ENCODE measurements around the gene GBA2.
A peak's percentile ranks its signal among the peaks of the same experiment; 100 is the strongest.

The GBA2 gene

GRCh38 chr9:35738924-35739323, 10.1 kb downstream of the GBA2 start:
- no peak for DNase-seq (ENCODE audit: low read depth in 2 of 2)

GRCh38 chr9:35738186-35738585, 10.8 kb downstream of the GBA2 start:
- no peak for DNase-seq (ENCODE audit: low read depth in 2 of 2)

DNA sequence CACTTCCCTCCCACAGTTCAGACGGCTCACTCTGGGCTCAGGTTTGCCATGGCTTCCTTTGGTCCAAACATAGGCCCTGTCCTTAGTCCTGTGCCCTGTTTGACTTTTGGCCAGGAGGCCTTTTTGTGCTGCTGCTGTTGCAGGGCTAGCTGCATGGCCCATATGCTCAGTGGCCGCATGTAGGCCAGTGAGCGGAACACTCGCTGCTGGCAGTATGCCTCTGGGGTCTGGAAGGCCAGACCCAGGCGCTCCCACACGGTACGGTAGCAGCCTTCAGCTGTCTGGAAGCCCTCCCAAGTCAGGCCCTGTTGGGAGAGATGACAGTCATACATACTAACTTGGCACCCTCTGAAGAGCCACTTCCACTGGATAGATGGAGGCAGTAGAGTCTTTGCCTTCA, 11.9 kb downstream of the GBA2 start:
- no peak for DNase-seq (ENCODE audit: low read depth in 2 of 2)

DNA sequence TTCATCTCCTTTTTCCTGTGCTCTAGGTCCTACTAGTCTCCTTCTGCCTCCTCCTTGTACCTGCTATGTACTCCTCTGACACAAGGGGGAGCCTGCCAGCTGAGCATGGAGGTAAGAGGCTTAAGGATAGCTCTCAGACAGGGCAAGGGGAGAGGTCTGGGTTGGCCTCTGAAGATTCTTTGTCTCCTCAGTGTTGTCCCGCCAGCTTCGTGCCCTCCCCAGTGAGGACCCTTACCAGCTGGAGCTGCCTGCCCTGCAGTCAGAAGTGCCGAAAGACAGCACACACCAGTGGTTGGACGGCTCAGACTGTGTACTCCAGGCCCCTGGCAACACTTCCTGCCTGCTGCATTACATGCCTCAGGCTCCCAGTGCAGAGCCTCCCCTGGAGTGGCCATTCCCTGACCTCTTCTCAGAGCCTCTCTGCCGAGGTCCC, 12.8 kb downstream of the GBA2 start:
- DNase-seq (ENCODE audit: low read depth in 2 of 2) = peak in 1 of 2 donors; percentile 36

DNA sequence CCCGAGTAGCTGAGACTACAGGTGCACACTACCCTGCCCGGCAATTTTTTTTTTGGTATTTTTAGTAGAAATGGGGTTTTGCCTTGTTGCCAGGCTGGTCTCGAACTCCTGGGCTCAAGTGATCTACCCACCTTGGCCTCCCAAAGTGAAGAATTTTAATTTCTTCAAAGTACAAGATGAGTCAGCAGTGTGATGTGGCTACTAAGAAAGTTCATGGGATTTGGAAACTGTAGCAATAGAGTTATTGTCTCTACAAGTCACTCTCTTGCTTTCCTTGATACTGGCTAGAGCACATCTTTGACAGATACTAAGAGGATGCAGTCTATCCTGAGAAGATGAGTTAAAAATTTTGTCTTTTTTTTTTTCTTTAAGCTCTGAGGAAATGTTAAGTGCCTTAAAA, 14.9 kb downstream of the GBA2 start:
- DNase-seq (ENCODE audit: low read depth in 2 of 2) = no peak

GRCh38 chr9:35732800-35733541, 16.1 kb downstream of the GBA2 start:
- DNase-seq (ENCODE audit: low read depth in 2 of 2) = no peak

GRCh38 chr9:35732185-35732799, 16.7 kb downstream of the GBA2 start, which contains the start of the genes CREB3 and TLN1:
CREB3 (plus strand) TSS chr9:35732666; CDS start chr9:35732773, 107 bp downstream.
TLN1 (minus strand) TSS chr9:35732195; CDS start chr9:35725694, 6,501 bp downstream.
- peak; percentile 90 to 92 for DNase-seq (ENCODE audit: low read depth in 2 of 2)

DNA sequence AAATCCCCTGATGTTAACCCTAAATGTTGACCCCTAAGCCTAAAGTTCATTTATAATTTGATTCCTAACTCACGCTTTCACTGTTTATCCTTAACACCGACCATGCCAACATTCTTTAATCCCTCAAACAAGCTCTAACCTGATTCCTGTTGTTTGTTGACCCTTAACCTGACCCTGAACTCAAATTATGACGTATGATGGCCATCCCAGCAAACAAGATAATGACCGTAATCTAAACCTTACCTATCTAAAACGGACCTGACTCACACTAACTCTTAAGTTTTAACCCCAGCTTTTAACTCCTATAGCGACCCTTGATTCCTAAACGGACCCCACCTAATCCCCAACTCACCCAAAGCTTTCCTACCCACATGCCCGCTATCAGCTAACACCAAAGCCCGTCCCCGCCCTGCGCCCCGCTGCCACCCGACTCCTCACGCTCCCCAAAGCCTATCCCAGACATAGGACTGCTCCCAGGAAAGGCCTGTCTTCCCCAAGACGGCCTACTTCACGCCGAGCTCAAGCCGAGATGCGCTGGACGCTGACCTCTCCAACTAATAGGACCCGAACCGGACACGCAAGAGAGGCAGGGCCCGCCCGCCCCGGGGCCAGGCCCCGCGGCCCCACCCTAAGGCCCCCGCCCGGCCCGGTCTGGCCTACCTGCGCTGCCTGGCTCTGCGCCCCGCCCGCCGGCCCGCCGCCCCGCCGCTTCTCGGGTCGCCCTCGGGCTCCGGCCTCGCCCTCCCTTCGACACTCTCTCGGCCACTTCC, 17.4 kb downstream of the GBA2 start:
- no peak for DNase-seq (ENCODE audit: low read depth in 2 of 2)

GRCh38 chr9:35730486-35730854, 18.6 kb downstream of the GBA2 start:
- no peak for DNase-seq (ENCODE audit: low read depth in 2 of 2)

GRCh38 chr9:35729700-35730485, 19.1 kb downstream of the GBA2 start:
- no peak for DNase-seq (ENCODE audit: low read depth in 2 of 2)

DNA sequence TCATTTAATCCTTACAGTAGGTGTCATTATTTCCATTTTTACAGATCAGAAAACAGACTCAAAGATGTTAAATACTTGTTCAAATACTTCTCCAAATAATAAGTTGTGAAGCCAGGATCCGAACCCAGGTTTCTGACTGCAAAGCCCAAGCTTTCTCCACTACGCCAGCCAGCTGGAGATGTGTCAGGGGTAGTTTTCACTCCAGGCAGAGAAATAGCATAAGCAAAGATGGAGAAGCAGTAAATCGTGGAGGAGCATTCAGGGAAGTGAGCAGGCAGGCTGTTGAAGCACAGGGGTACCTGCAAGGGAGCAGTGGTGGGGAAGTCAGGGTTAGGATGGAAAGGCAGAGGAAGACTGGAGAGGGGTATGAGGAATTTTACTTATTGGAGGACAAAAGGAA, 19.9 kb downstream of the GBA2 start:
- DNase-seq (ENCODE audit: low read depth in 2 of 2) = no peak

DNA sequence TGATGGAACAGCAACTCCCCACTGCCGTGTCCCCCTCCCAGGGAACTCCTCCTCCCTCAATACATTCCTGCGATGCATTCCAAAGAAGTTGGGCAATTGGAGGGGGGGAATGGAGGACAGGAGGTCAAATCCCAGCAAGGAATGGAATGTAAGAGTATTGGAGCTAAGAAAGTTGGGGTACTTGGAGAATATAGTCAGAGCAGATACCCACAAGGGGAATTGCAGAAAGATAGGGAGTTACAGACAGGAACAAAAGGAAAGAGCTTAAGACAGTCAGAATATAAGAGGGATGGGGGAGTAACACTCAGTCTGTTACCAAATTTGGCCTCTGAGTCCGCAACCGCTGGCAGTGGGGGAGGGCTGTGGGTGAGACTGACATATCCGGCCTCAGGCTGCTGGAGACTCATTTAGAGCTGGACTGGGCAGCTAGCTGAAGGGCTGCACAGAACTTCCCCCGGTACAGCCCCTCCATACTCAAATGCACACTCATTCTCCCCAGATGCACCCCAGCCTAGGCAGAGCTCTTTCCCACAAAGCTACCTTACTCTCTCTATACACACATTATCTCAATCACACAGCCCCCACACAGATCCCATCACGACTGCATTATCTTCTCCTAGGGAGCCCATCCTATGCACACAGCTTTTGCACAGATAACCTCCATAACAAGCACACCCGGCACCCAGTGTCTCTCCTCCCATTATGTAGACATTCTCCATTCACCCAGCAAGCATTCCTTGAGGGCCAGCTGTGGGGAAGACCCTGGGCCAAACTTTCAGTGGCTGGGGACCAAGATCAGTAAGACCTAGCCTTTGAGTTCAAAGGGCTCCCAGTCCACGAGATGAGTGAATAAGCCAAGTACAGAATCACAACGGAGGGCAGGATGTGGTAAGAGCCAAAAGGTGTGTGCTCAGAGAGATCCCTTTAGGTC, 20.7 kb downstream of the GBA2 start:
- no peak for DNase-seq (ENCODE audit: low read depth in 2 of 2)

- no peak for DNase-seq (ENCODE audit: low read depth in 2 of 2)
Measured at GRCh38 chr9:35727676-35728040, 21.4 kb downstream of the GBA2 start.

DNA sequence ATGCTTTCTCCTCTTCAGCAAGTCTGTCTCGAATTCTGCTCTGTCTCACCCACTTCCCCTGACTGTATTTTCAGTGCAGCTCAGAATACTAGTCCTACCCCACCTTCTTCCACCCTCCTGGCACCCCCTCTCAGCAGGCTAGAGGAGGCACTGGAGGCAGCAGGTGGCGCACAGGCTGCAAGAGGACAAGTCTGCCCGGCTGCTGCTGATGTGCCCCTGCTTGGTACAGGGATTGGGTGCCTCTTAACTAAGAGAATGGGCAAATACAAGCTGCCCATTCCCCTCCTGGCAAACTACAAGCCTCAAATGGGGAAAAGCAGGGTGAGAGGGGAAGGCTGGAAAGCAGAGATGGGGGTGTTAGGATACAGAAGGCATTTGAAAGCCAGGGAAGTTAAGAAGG, 22.1 kb downstream of the GBA2 start:
- DNase-seq (ENCODE audit: low read depth in 2 of 2) = no peak

DNA sequence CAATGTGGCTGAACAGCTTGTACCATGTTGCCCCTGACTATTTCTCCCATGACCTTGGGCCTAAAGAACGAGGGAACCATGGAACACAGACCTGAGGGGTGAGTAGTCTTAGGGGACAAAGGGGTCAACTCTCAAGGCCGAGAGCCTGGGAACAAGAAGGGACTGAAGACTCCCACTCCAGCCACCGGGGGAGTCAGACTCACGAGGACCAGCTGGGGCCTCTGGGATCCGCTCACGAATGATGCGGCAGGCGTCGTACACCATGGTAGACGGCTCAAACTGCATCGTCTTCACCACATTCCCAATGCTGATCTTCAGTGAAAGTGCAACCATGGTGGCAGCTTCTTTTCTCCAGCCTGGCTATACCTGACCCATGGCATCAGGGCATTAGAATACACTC, 23.7 kb downstream of the GBA2 start:
- no peak for DNase-seq (ENCODE audit: low read depth in 2 of 2)

DNA sequence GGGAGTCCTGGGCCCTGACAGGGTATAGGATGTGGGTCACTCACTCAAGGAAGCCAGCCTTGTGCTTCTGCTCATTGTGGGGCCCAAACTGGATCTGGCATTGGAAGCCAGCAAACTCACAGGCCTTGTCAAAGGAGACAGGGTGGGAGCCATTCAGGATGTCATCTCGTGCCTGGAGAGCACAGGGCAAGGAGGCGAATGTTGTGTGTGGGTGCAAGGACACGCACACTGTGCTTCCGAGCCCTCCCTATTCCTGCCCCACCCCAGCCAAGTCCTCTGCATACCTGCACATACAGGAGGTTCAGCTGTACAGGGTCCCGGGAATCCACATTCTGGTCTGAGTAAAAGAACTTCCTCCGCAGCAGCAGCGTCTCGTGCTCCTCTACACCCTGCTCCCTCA, 25.1 kb downstream of the GBA2 start:
- no peak for DNase-seq (ENCODE audit: low read depth in 2 of 2)

DNA sequence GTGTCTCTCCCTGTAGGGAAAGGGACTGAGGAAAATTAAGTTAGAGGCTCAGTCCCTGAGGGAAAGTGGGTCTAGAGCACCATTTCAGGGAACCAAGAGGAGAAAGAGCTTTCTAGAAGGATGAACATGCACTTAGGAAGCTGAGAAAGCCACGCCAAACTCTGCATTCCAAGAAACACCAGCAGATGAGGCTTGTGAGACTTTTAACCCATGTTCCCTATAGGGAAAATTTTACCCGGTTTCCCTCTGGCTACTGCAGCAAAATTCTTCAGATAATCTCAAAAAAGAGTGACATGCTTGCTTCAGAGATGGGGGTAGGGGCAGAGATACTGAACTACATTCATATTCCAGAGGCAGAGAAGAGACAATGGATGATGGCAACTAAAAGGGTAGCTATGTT, 25.6 kb downstream of the GBA2 start:
- DNase-seq (ENCODE audit: low read depth in 2 of 2) = no peak

GRCh38 chr9:35719546-35719945, 29.5 kb downstream of the GBA2 start:
- no peak for DNase-seq (ENCODE audit: low read depth in 2 of 2)

- DNase-seq (ENCODE audit: low read depth in 2 of 2) = no peak
Measured at GRCh38 chr9:35718721-35719511, 30.1 kb downstream of the GBA2 start.

Data from stimulated activated CD8-positive, alpha-beta memory T cell treated with anti-CD3 and anti-CD28 coated beads, Interleukin-7, amount 100 ng/mL, for 1 hour (primary cell).